Upper lobe of right lung (tissue), 1 donor: ENCODE measurements around the gene YPEL2. TPM values are rescaled to one million over a fixed set of nuclear protein-coding genes. Genes with fewer than 3 reads are reported as not detected.
"Not testable (repeated sequence)": the region's sequence is repeated elsewhere in the genome, so short reads cannot be mapped to it uniquely, and the experiment has no call there.

Source experiments
- ATAC-seq: fragments of 200-7000 bp; cut with Tn5 transposase; one replicate; pipeline ENCODE4 v1.9.1; 2020; ENCODE audit warnings: mild to moderate bottlenecking, moderate library complexity
- DNase-seq: peaks from one replicate; pipeline ENCODE4 v3.0.0-alpha.2; 2020
- H3K27ac ChIP-seq: fragments of 200-600 bp; one replicate; pipeline ENCODE4 v1.8.0; 2022
- H3K27me3 ChIP-seq: fragments of 200-600 bp; one replicate; pipeline ENCODE4 v1.8.0; 2022; ENCODE audit warnings: mild to moderate bottlenecking
- H3K36me3 ChIP-seq: fragments of 200-600 bp; one replicate; pipeline ENCODE4 v1.8.0; 2022
- H3K4me1 ChIP-seq: fragments of 200-600 bp; one replicate; pipeline ENCODE4 v1.8.0; 2022
- H3K4me3 ChIP-seq: fragments of 200-600 bp; one replicate; pipeline ENCODE4 v1.8.0; 2022; ENCODE audit warnings: mild to moderate bottlenecking
- H3K9me3 ChIP-seq: fragments of 200-600 bp; one replicate; pipeline ENCODE4 v1.8.0; 2022
- intact Hi-C: fragments of 100-400 bp; cut with DNase I; formaldehyde crosslinking; loops from one replicate; pipeline ENCODE4 v1.11.0; 2022
- total RNA-seq: library from RNA; stranded (reverse); fragmentation: NEBNext Ultra II Directional; extraction: Animal tissue kit (Norgen Biotek cat#: 25700); gene quantifications from one replicate; pipeline ENCODE4 v1.2.1, GENCODE V29; 2021
- TF ChIP-seq, protein P1 (sequence below): fragments of 200-600 bp; IDR thresholded peaks from one replicate; pipeline ENCODE4 v1.8.0; 2022; ENCODE audit warnings: antibody characterized with exemption
- donor health status: DM: no; HTN: yes; CAD: no; lungs with severe emphysema.

The YPEL2 gene
- total RNA-seq, 1 donor from 2014 or later, result 19.6 TPM

DNA sequence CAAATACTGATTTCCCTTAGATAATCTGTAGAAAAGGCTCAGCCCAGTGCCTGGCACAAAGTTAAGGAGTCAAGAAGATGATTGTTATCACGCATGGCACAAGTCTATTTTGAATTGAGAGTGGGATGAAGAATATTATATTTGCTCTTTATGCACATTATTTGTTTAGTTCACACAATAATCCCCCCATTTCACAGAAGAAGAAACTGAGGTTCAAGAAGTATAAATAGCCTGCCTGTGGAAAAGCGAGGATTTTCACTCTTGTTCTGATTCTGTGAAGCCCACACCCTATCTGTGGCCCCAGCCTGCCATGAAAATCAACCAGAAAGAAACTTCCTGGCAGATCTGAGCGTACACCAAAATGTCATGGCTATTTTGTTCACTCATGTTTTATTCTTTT, 73.0 kb downstream of the YPEL2 start:
- no peak for ATAC-seq
- H3K27ac ChIP-seq, result no peak overlapping the region
- H3K4me3 ChIP-seq, result no peak overlapping the region
- no peaks in the 10 kb centered on the region for H3K9me3 ChIP-seq
- H3K27me3 ChIP-seq, result no peaks in the 10 kb centered on the region
- peaks cover 24% of the 10 kb centered on the region for H3K36me3 ChIP-seq
- DNase-seq, result no peak
- TF ChIP-seq, protein P1, sequence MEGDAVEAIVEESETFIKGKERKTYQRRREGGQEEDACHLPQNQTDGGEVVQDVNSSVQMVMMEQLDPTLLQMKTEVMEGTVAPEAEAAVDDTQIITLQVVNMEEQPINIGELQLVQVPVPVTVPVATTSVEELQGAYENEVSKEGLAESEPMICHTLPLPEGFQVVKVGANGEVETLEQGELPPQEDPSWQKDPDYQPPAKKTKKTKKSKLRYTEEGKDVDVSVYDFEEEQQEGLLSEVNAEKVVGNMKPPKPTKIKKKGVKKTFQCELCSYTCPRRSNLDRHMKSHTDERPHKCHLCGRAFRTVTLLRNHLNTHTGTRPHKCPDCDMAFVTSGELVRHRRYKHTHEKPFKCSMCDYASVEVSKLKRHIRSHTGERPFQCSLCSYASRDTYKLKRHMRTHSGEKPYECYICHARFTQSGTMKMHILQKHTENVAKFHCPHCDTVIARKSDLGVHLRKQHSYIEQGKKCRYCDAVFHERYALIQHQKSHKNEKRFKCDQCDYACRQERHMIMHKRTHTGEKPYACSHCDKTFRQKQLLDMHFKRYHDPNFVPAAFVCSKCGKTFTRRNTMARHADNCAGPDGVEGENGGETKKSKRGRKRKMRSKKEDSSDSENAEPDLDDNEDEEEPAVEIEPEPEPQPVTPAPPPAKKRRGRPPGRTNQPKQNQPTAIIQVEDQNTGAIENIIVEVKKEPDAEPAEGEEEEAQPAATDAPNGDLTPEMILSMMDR, result no peak
- intact Hi-C loops, result no loop called here
- no peaks in the 10 kb centered on the region for H3K4me1 ChIP-seq

DNA sequence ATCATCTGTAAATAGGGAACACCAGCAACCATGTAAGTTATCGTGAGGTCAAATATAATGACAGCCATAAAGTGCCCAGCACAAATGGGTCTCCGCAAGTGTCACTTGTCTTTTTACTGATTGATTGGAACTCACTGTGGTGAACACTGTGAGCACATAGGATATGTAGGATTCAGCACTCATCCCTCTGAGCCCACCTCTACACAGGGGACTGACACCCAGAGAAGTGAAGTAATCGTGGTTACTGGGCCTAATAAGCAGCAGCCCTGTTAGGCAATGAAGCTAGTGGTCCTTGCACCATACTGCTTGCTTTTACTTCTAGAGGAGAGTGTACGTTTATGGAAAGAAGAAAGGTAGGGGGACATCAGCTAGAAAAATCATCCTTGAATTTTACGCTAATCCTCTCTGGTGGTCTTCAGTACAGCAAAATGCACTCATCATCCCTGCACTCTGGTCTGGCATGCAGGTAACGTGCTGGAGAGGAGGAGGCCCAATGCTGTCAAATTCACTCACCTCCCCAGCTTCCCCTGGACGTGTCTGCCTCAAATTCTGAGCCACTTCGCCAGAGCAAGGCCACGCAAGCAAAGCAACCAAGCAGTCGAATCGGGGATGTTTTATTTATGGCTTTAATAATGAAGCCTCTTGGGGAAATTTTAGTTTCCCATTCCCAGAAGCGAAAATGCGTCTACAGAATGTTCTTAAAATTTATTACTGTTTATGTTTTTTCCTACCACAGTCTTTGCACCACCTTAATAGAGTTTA, 74.7 kb downstream of the YPEL2 start:
- Histone ChIP-seq H3K36me3 (peaks cover 20% of the 10 kb centered on the region), H3K4me1 (no peaks in the 10 kb centered on the region), H3K27ac (no peak overlapping the region), H3K4me3 (no peak overlapping the region), H3K27me3 (no peaks in the 10 kb centered on the region), H3K9me3 (no peaks in the 10 kb centered on the region)
- ATAC-seq (no peak), DNase-seq (no peak)
- TF ChIP-seq, protein P1, result no peak
- intact Hi-C loops, result no loop called here

DNA sequence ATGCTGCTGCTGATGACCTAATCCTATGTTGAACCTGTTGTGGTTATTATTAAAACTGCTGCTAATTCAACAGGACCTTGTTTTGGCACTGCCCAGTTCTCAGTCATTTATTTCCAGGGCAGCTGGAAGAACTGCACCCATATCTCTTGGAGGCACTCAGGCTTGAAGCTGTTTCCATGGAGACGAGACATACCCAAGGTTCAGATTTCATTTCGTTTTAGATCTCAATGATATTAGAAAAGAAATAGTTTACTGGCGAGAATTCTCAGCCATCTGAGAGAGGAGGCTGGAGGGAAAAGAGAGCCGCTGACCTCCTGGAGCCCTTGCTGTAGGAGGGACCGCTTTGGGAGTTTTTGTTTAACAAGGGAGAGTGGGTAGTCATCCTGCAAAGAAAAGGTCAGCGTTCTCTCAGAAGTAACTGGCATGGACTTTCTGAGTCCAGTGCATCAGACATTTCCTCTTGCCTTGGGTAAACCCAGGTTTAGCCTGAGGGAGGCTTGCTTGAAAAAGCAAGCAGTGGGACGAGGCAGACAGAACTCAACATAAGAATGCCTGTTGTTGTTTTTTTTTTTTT, 75.4 kb downstream of the YPEL2 start:
- TF ChIP-seq, protein P1, result no peak
- Histone ChIP-seq H3K27me3 (no peaks in the 10 kb centered on the region), H3K36me3 (peaks cover 20% of the 10 kb centered on the region), H3K4me3 (no peak overlapping the region), H3K27ac (no peak overlapping the region), H3K9me3 (no peaks in the 10 kb centered on the region), H3K4me1 (no peaks in the 10 kb centered on the region)
- ATAC-seq (no peak), DNase-seq (no peak)
- intact Hi-C loops, result no loop called here

DNA sequence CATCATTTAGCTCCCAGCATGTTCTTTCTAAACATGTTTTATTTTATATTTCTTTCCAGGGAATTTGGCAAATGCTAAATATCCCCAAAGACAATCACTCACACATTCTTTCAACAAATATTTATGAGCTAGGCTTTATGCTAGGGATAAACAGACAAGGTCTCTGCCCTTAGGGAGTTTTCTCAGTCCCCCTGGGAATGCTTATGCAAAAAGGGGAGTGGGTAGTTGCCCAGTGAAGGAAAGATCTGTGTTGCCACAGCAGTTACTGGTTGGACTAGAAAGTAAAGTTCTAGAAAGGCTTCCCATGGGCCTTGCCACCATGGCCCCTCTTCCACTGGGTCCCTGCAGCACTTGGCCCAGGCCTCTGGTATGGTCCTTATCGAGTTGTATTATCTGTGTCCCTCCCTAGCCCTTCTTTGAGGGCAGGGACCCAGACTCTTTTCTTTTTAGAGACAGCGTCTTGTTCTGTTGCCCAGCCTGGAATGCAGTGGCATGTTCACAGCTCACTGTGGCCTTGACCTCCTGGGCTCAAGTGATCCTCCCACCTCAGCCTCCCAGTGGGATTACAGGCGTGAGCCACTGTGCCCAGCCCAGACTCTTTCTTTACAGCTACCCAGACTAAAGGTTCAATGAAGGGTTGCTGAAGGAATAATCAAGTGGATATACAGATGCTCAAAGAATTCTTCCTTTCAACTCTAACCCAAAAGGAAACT, 78.0 kb downstream of the YPEL2 start:
- Histone ChIP-seq H3K4me1 (no peaks in the 10 kb centered on the region), H3K36me3 (peaks cover 6% of the 10 kb centered on the region), H3K4me3 (no peak overlapping the region), H3K9me3 (no peaks in the 10 kb centered on the region), H3K27me3 (no peaks in the 10 kb centered on the region), H3K27ac (no peak overlapping the region)
- DNase-seq (no peak), ATAC-seq (no peak)
- intact Hi-C loops, result no loop called here
- TF ChIP-seq, protein P1, result no peak

DNA sequence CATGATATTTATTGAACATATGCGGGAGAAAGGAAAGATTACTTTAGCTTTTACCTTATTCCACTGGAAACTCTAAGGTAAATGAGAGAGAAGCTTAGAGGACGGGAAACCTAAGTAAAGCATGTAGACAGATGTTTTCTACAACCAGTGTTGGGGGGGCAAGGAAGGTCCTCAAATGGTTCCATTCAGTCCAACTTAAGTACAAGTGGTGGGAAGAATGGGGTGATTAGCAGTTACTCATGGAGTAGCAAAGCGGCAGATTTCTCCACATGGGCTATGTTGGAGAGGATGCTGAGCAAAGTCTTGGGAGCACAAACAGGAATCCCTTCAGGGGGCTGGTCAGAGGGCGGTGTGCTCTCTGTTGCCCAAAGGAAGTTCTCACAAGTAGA, 78.6 kb downstream of the YPEL2 start:
- no peak overlapping the region for H3K4me3 ChIP-seq
- no peak for DNase-seq
- no peaks in the 10 kb centered on the region for H3K27me3 ChIP-seq
- no peak overlapping the region for H3K27ac ChIP-seq
- H3K36me3 ChIP-seq, result peaks cover under 1% of the 10 kb centered on the region
- ATAC-seq, result no peak
- H3K4me1 ChIP-seq, result no peaks in the 10 kb centered on the region
- TF ChIP-seq, protein P1, result no peak
- intact Hi-C loops, result no loop called here
- no peaks in the 10 kb centered on the region for H3K9me3 ChIP-seq

DNA sequence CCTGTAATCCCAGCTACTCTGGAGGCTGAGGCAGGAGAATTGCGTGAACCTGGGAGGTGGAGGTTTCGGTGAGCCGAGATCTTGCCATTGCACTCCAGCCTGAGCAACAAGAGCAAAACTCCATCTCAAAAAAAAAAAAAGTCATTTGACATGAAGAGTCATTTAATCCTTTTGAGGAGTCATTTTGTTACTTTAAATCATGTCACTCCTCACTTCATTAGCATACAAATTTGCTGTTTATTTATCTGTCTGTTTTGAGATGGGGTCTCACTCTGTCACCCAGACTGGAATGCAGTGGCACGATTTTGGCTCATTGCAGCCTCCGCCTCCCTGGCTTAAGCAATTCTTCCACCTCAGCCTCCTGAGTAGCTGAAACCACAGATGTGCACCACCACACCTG, 81.0 kb downstream of the YPEL2 start:
- H3K27ac ChIP-seq, H3K4me1 ChIP-seq, intact Hi-C loops, H3K9me3 ChIP-seq, ATAC-seq, H3K27me3 ChIP-seq, DNase-seq, H3K4me3 ChIP-seq, H3K36me3 ChIP-seq: not testable (repeated sequence)
